ENCODE results near the gene FREM1. TPM values are rescaled to one million over a fixed set of nuclear protein-coding genes. Genes with fewer than 3 reads are reported as not detected.

FREM1 gene
- total RNA-seq, 2 experiments from 2014 or later, result not detected

DNA sequence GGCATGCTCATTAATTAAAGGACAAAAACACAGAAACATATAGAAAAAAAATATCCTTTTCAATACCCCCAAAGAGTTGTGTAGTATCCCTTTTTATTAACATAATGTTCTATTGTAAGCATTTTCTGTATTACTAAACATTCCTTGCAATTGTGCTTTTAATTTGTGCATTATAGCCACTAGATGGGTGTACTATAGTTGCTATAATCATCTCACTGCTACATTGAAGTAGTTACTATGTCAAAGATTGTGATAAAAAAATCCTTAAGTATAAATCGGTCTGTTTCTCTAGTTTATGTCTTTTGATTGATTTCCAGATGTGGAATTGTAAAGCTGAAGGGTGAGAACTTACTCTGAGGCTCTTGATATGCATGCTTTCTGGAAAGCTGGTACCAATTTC is 21.4 kb downstream of the FREM1 start:
- intact Hi-C loops (cut with micrococcal nuclease; ENCODE audit: unreplicated experiment), result no loop called here
- Histone ChIP-seq H3K4me3 (ENCODE audit: low read depth, low read length, poor library complexity, severe bottlenecking) (no peak overlapping the region), H2AFZ (ENCODE audit: low read length) (no peak overlapping the region), H3K9me3 (ENCODE audit: low read length) (no peaks in the 10 kb centered on the region), H3K79me2 (ENCODE audit: insufficient read depth, low read depth, low read length) (no peaks in the 10 kb centered on the region), H3K4me1 (ENCODE audit: insufficient read depth, low read length, poor library complexity, severe bottlenecking) (no peaks in the 10 kb centered on the region), H3K27ac (ENCODE audit: low read depth, low read length, poor library complexity, severe bottlenecking) (no peak overlapping the region), H4K20me1 (ENCODE audit: insufficient read depth, low read length) (no peaks in the 10 kb centered on the region), H3K4me2 (ENCODE audit: low read length) (no peak overlapping the region), H3K9me2 (ENCODE audit: insufficient read depth, low read length) (no peaks in the 10 kb centered on the region), H3K36me3 (ENCODE audit: insufficient read depth, low read length) (no peaks in the 10 kb centered on the region)
- TF ChIP-seq, protein P1, sequence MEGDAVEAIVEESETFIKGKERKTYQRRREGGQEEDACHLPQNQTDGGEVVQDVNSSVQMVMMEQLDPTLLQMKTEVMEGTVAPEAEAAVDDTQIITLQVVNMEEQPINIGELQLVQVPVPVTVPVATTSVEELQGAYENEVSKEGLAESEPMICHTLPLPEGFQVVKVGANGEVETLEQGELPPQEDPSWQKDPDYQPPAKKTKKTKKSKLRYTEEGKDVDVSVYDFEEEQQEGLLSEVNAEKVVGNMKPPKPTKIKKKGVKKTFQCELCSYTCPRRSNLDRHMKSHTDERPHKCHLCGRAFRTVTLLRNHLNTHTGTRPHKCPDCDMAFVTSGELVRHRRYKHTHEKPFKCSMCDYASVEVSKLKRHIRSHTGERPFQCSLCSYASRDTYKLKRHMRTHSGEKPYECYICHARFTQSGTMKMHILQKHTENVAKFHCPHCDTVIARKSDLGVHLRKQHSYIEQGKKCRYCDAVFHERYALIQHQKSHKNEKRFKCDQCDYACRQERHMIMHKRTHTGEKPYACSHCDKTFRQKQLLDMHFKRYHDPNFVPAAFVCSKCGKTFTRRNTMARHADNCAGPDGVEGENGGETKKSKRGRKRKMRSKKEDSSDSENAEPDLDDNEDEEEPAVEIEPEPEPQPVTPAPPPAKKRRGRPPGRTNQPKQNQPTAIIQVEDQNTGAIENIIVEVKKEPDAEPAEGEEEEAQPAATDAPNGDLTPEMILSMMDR (conservative IDR thresholded peaks at IDR 0.05; ENCODE audit: low read length), result no peak
- TF ChIP-seq EZH2phosphoT487 (IDR thresholded peaks at IDR 0.05; ENCODE audit: borderline replicate concordance, low read depth, low read length), result no peak
- no TSS peak for BruUV-seq (replicated peaks)
- POLR2A ChIA-PET, result no interaction called here
- no peak for DNase-seq (ENCODE audit: low spot score)
- CTCF ChIA-PET (ENCODE audit: unreplicated experiment), result no interaction called here

- DNase-seq (ENCODE audit: low spot score), result no peak
- Histone ChIP-seq H4K20me1 (ENCODE audit: insufficient read depth, low read length) (no peaks in the 10 kb centered on the region), H2AFZ (ENCODE audit: low read length) (no peak overlapping the region), H3K36me3 (ENCODE audit: insufficient read depth, low read length) (no peaks in the 10 kb centered on the region), H3K4me2 (ENCODE audit: low read length) (no peak overlapping the region), H3K27ac (ENCODE audit: low read depth, low read length, poor library complexity, severe bottlenecking) (no peak overlapping the region), H3K4me3 (ENCODE audit: low read depth, low read length, poor library complexity, severe bottlenecking) (no peak overlapping the region), H3K9me2 (ENCODE audit: insufficient read depth, low read length) (no peaks in the 10 kb centered on the region), H3K79me2 (ENCODE audit: insufficient read depth, low read depth, low read length) (no peaks in the 10 kb centered on the region), H3K9me3 (ENCODE audit: low read length) (no peaks in the 10 kb centered on the region), H3K4me1 (ENCODE audit: insufficient read depth, low read length, poor library complexity, severe bottlenecking) (no peaks in the 10 kb centered on the region)
- TF ChIP-seq, protein P1 (conservative IDR thresholded peaks at IDR 0.05; ENCODE audit: low read length), result no peak
- TF ChIP-seq EZH2phosphoT487 (IDR thresholded peaks at IDR 0.05; ENCODE audit: borderline replicate concordance, low read depth, low read length), result no peak
- no TSS peak for BruUV-seq (replicated peaks)
- intact Hi-C loops (cut with micrococcal nuclease; ENCODE audit: unreplicated experiment), result no loop called here
- POLR2A ChIA-PET, result no interaction called here
- CTCF ChIA-PET (ENCODE audit: unreplicated experiment), result no interaction called here
These were observed 22.0 kb downstream of the FREM1 start for GRCh38 chr9:14888272-14888671.

- H3K9me2 ChIP-seq (ENCODE audit: insufficient read depth, low read length), result no peaks in the 10 kb centered on the region
- no peak for DNase-seq (ENCODE audit: low spot score)
- BruUV-seq (replicated peaks), result no TSS peak
- no peaks in the 10 kb centered on the region for H3K9me3 ChIP-seq (ENCODE audit: low read length)
- intact Hi-C loops (cut with micrococcal nuclease; ENCODE audit: unreplicated experiment), result no loop called here
- no peak overlapping the region for H3K4me3 ChIP-seq (ENCODE audit: low read depth, low read length, poor library complexity, severe bottlenecking)
- H3K27ac ChIP-seq (ENCODE audit: low read depth, low read length, poor library complexity, severe bottlenecking), result no peak overlapping the region
- ChIA-PET CTCF (ENCODE audit: unreplicated experiment) (no interaction called here), POLR2A (interaction anchor here (0.6 kb wide), 1 partner anchor 1630 kb away, joined by 3 read pairs; no protein-coding TSS in a partner anchor)
- H4K20me1 ChIP-seq (ENCODE audit: insufficient read depth, low read length), result no peaks in the 10 kb centered on the region
- no peaks in the 10 kb centered on the region for H3K4me1 ChIP-seq (ENCODE audit: insufficient read depth, low read length, poor library complexity, severe bottlenecking)
- no peak overlapping the region for H2AFZ ChIP-seq (ENCODE audit: low read length)
- TF ChIP-seq, protein P1 (conservative IDR thresholded peaks at IDR 0.05; ENCODE audit: low read length), result no peak
- no peak for TF ChIP-seq EZH2phosphoT487 (IDR thresholded peaks at IDR 0.05; ENCODE audit: borderline replicate concordance, low read depth, low read length)
- H3K4me2 ChIP-seq (ENCODE audit: low read length), result no peak overlapping the region
- no peaks in the 10 kb centered on the region for H3K79me2 ChIP-seq (ENCODE audit: insufficient read depth, low read depth, low read length)
- no peaks in the 10 kb centered on the region for H3K36me3 ChIP-seq (ENCODE audit: insufficient read depth, low read length)
These were observed 23.1 kb downstream of the FREM1 start for GRCh38 chr9:14887149-14887548.

Measured in OCI-LY7 (cell line).